Effector memory CD8-positive, alpha-beta T cell (primary cell): ENCODE data around the gene TRAPPC5.

Experiments used
- ATAC-seq: fragments of 150-1000 bp; cut with Tn5 transposase; replicated peaks from 2 replicates; pipeline ENCODE4 v1.10.0; 2021; ENCODE audit warnings: mild to moderate bottlenecking, moderate library complexity
- DNase-seq, 3 experiments: peaks; one replicate each; pipeline ENCODE4 v3.0.0; 2021
- H3K27ac Mint-ChIP-seq, 2 donors: one replicate each; pipeline ENCODE4 v1.8.0; 2022; ENCODE audit warnings: mild to moderate bottlenecking in 2 of 2, mixed read lengths in 2 of 2, moderate library complexity in 2 of 2
- H3K27me3 Mint-ChIP-seq, 2 donors: one replicate each; pipeline ENCODE4 v1.8.0; 2022; ENCODE audit warnings: mixed read lengths in 2 of 2
- H3K36me3 Mint-ChIP-seq: one replicate; pipeline ENCODE4 v1.8.0; 2022; ENCODE audit warnings: mild to moderate bottlenecking, moderate library complexity, mixed read lengths; ENCODE audit not compliant: insufficient read depth
- H3K4me1 Mint-ChIP-seq, 2 donors: one replicate each; pipeline ENCODE4 v1.8.0; 2022; ENCODE audit warnings: low read depth in 2 of 2, mixed read lengths in 2 of 2
- H3K4me3 Mint-ChIP-seq, 2 donors: one replicate each; pipeline ENCODE4 v1.8.0; 2022; ENCODE audit warnings: mild to moderate bottlenecking in 2 of 2, mixed read lengths in 2 of 2, moderate library complexity in 2 of 2
- H3K9me3 Mint-ChIP-seq, 2 donors: one replicate each; pipeline ENCODE4 v1.8.0; 2022; ENCODE audit warnings: mixed read lengths in 2 of 2

TRAPPC5 gene

GRCh38 chr19:7689165-7689564 is 8.5 kb downstream of the TRAPPC5 start:
- ATAC-seq (no peak), DNase-seq (no peak)
- H3K9me3 Mint-ChIP-seq, result no peaks in the 10 kb centered on the region
- H3K4me3 Mint-ChIP-seq, result no peak overlapping the region
- H3K27me3 Mint-ChIP-seq, result no peaks in the 10 kb centered on the region
- H3K27ac Mint-ChIP-seq, result no peak overlapping the region
- peaks cover 18% of the 10 kb centered on the region for H3K36me3 Mint-ChIP-seq
- peaks cover 0 to 4% of the 10 kb centered on the region in 2 donors for H3K4me1 Mint-ChIP-seq

- Mint-ChIP-seq H3K4me1 (no peaks in the 10 kb centered on the region), H3K36me3 (peaks cover 15% of the 10 kb centered on the region), H3K27ac (no peak overlapping the region), H3K27me3 (no peaks in the 10 kb centered on the region), H3K4me3 (no peak overlapping the region), H3K9me3 (no peaks in the 10 kb centered on the region)
- ATAC-seq (peak; percentile 23), DNase-seq (peak; percentile 32 to 41 (median 35))
These were observed 10.2 kb downstream of the TRAPPC5 start for GRCh38 chr19:7690779-7691258.

GRCh38 chr19:7691497-7691896 is 10.9 kb downstream of the TRAPPC5 start:
- DNase-seq (peak; percentile 52 to 62 (median 54)), ATAC-seq (peak; percentile 55)

GRCh38 chr19:7692417-7693088 is 11.9 kb downstream of the TRAPPC5 start:
- ATAC-seq, result peak; percentile 70
- Mint-ChIP-seq H3K4me3 (no peak overlapping the region), H3K9me3 (no peaks in the 10 kb centered on the region), H3K27me3 (peaks cover 4 to 12% of the 10 kb centered on the region in 2 donors), H3K36me3 (peaks cover 13% of the 10 kb centered on the region), H3K27ac (no peak overlapping the region), H3K4me1 (no peaks in the 10 kb centered on the region)
- peak; percentile 52 to 58 (median 57) for DNase-seq

More at GRCh38 chr19:7691497-7691896, 10.9 kb downstream of the TRAPPC5 start:
- Mint-ChIP-seq H3K27ac (no peak overlapping the region), H3K9me3 (no peaks in the 10 kb centered on the region), H3K36me3 (peaks cover 13% of the 10 kb centered on the region), H3K4me1 (no peaks in the 10 kb centered on the region), H3K27me3 (peaks cover 2% of the 10 kb centered on the region in 2 donors), H3K4me3 (no peak overlapping the region)

- DNase-seq (no peak), ATAC-seq (no peak)
- Mint-ChIP-seq H3K27ac (no peak overlapping the region), H3K4me1 (peaks cover 0 to 5% of the 10 kb centered on the region in 2 donors), H3K4me3 (no peak overlapping the region), H3K27me3 (peaks cover 21 to 32% of the 10 kb centered on the region in 2 donors), H3K36me3 (peaks cover 8% of the 10 kb centered on the region), H3K9me3 (no peaks in the 10 kb centered on the region)
These were observed 13.9 kb downstream of the TRAPPC5 start for GRCh38 chr19:7694499-7694898.

GRCh38 chr19:7697721-7698287 is 17.2 kb downstream of the TRAPPC5 start:
- peaks cover 30 to 43% of the 10 kb centered on the region in 2 donors for H3K27me3 Mint-ChIP-seq
- ATAC-seq, result no peak
- H3K4me1 Mint-ChIP-seq, result peaks cover 0 to 6% of the 10 kb centered on the region in 2 donors
- no peak overlapping the region for H3K27ac Mint-ChIP-seq
- no peaks in the 10 kb centered on the region for H3K9me3 Mint-ChIP-seq
- DNase-seq, result no peak
- H3K4me3 Mint-ChIP-seq, result no peak overlapping the region
- peaks cover 9% of the 10 kb centered on the region for H3K36me3 Mint-ChIP-seq

GRCh38 chr19:7698583-7698982 is 17.9 kb downstream of the TRAPPC5 start:
- H3K4me1 Mint-ChIP-seq, result peaks cover 0 to 6% of the 10 kb centered on the region in 2 donors
- no peak for ATAC-seq
- H3K27ac Mint-ChIP-seq, result no peak overlapping the region
- H3K36me3 Mint-ChIP-seq, result peaks cover 11% of the 10 kb centered on the region
- no peaks in the 10 kb centered on the region for H3K9me3 Mint-ChIP-seq
- no peak overlapping the region for H3K4me3 Mint-ChIP-seq
- H3K27me3 Mint-ChIP-seq, result peaks cover 30 to 46% of the 10 kb centered on the region in 2 donors
- no peak for DNase-seq

GRCh38 chr19:7699003-7699402 is 18.4 kb downstream of the TRAPPC5 start:
- Mint-ChIP-seq H3K4me3 (no peak overlapping the region), H3K27me3 (peaks cover 30 to 51% of the 10 kb centered on the region in 2 donors), H3K4me1 (peaks cover 0 to 6% of the 10 kb centered on the region in 2 donors), H3K27ac (no peak overlapping the region), H3K9me3 (no peaks in the 10 kb centered on the region), H3K36me3 (peaks cover 11% of the 10 kb centered on the region)
- ATAC-seq (no peak), DNase-seq (no peak)

GRCh38 chr19:7699417-7700401 is 19.1 kb downstream of the TRAPPC5 start:
- peaks cover 11% of the 10 kb centered on the region for H3K36me3 Mint-ChIP-seq
- no peaks in the 10 kb centered on the region for H3K9me3 Mint-ChIP-seq
- H3K27ac Mint-ChIP-seq, result no peak overlapping the region
- H3K27me3 Mint-ChIP-seq, result peaks cover 30 to 54% of the 10 kb centered on the region in 2 donors
- ATAC-seq, result no peak
- no peak overlapping the region for H3K4me3 Mint-ChIP-seq
- no peak for DNase-seq
- H3K4me1 Mint-ChIP-seq, result peaks cover 0 to 7% of the 10 kb centered on the region in 2 donors

GRCh38 chr19:7701049-7701653 is 20.5 kb downstream of the TRAPPC5 start:
- no peak for ATAC-seq
- Mint-ChIP-seq H3K27me3 (peaks cover 30 to 54% of the 10 kb centered on the region in 2 donors), H3K4me1 (peaks cover 13 to 17% of the 10 kb centered on the region in 2 donors), H3K27ac (no peak overlapping the region), H3K9me3 (no peaks in the 10 kb centered on the region), H3K36me3 (peaks cover 13% of the 10 kb centered on the region), H3K4me3 (no peak overlapping the region)
- DNase-seq, result no peak

GRCh38 chr19:7701654-7702457 is 21.2 kb downstream of the TRAPPC5 start, which contains the start of gene FCER2:
FCER2 (minus strand) TSS chr19:7702131; CDS start chr19:7699760, 2,371 bp downstream.
- DNase-seq, result no peak
- peaks cover 13% of the 10 kb centered on the region for H3K36me3 Mint-ChIP-seq
- peak within 1 kb of the TSS in 1 of 2 donors; percentile 25 for H3K27ac Mint-ChIP-seq
- H3K4me3 Mint-ChIP-seq, result no peak within 1 kb of the TSS
- peaks cover 26 to 48% of the 10 kb centered on the region in 2 donors for H3K27me3 Mint-ChIP-seq
- no peak for ATAC-seq
- no peaks in the 10 kb centered on the region for H3K9me3 Mint-ChIP-seq
- H3K4me1 Mint-ChIP-seq, result peaks cover 19 to 23% of the 10 kb centered on the region in 2 donors

GRCh38 chr19:7703332-7703731 is 22.7 kb downstream of the TRAPPC5 start:
- Mint-ChIP-seq H3K36me3 (peaks cover 15% of the 10 kb centered on the region), H3K4me1 (peaks cover 22 to 26% of the 10 kb centered on the region in 2 donors), H3K27me3 (peaks cover 21 to 34% of the 10 kb centered on the region in 2 donors), H3K27ac (no peak overlapping the region), H3K9me3 (no peaks in the 10 kb centered on the region), H3K4me3 (no peak overlapping the region)
- DNase-seq, result no peak
- ATAC-seq, result no peak
